ENCODE data around the gene PLAGL1.

DNA sequence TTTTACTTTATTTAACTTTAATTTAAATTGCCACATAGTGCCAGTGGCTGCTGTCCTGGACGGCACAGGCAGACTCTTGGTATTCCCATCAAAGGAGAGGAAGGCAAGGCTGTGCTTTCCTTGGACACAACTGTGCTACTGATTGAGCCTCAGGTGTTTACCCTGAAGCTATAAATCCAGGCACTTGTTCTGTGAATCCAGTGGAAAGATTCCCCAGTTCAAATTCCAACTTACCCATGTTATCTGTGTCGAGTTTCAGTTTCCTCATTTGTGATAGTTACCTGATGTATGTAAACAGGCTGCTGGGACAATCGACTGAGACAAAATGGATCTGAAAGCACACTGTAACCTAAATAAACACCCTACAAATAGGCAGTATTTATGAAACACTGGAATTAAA lies 57.2 kb downstream of the PLAGL1 start:
- TF ChIP-seq, protein P1, sequence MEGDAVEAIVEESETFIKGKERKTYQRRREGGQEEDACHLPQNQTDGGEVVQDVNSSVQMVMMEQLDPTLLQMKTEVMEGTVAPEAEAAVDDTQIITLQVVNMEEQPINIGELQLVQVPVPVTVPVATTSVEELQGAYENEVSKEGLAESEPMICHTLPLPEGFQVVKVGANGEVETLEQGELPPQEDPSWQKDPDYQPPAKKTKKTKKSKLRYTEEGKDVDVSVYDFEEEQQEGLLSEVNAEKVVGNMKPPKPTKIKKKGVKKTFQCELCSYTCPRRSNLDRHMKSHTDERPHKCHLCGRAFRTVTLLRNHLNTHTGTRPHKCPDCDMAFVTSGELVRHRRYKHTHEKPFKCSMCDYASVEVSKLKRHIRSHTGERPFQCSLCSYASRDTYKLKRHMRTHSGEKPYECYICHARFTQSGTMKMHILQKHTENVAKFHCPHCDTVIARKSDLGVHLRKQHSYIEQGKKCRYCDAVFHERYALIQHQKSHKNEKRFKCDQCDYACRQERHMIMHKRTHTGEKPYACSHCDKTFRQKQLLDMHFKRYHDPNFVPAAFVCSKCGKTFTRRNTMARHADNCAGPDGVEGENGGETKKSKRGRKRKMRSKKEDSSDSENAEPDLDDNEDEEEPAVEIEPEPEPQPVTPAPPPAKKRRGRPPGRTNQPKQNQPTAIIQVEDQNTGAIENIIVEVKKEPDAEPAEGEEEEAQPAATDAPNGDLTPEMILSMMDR (IDR thresholded peaks at IDR 0.05), result no peak
- TF ChIP-seq POLR2A (IDR thresholded peaks at IDR 0.05), result no peak

Measured in heart left ventricle (tissue), 13 donors.